ENCODE results near the gene PPFIA2.

Gene PPFIA2

DNA sequence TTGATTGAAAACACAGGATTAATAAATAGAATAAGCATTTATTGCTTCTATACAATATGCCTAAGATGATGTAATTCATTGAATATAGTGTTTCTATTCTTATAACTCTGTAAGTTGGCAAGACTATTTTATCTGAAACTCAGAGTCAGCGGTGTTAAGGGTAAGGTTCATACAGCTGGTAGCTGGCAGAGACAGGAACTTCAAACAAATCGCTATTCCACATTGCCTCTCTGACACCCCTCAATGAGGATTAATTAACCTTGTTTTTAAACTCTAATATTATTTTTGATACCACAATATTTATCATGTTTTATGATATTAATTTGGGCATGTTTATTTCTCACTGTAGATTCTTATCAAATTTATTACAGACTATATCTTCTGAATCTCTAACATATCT, 357.9 kb downstream of the PPFIA2 start:
- DNase-seq = no peak
- H3K4me1 Mint-ChIP-seq = no peaks in the 10 kb centered on the region
- H3K9me3 Mint-ChIP-seq = no peaks in the 10 kb centered on the region
- TF ChIP-seq, protein P1, sequence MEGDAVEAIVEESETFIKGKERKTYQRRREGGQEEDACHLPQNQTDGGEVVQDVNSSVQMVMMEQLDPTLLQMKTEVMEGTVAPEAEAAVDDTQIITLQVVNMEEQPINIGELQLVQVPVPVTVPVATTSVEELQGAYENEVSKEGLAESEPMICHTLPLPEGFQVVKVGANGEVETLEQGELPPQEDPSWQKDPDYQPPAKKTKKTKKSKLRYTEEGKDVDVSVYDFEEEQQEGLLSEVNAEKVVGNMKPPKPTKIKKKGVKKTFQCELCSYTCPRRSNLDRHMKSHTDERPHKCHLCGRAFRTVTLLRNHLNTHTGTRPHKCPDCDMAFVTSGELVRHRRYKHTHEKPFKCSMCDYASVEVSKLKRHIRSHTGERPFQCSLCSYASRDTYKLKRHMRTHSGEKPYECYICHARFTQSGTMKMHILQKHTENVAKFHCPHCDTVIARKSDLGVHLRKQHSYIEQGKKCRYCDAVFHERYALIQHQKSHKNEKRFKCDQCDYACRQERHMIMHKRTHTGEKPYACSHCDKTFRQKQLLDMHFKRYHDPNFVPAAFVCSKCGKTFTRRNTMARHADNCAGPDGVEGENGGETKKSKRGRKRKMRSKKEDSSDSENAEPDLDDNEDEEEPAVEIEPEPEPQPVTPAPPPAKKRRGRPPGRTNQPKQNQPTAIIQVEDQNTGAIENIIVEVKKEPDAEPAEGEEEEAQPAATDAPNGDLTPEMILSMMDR (IDR thresholded peaks at IDR 0.05) = no peak
- no peak overlapping the region for H3K27ac Mint-ChIP-seq
- H3K36me3 Mint-ChIP-seq (ENCODE audit: low read depth) = no peaks in the 10 kb centered on the region
- no peak overlapping the region for H3K4me3 Mint-ChIP-seq
- no peaks in the 10 kb centered on the region for H3K27me3 Mint-ChIP-seq (ENCODE audit: low read depth, poor library complexity)

DNA sequence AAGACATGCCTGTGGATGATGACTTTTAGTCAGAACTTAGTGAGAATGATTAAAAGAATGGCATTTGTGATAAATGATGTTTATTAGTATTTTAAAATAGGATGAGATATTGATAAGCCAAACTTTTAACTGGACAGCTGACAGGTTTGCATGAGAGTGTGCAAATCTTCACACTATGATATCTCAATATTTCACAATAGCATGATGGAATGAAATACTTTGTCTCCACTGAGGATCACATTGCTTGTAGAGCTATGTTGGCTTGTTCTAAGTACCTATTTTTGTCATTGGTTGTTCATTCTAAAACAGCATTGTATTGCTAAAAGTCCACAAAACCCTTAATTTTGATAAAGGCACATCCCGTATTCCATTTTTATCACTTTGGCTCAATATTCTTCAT, 359.1 kb downstream of the PPFIA2 start:
- H3K27me3 Mint-ChIP-seq (ENCODE audit: low read depth, poor library complexity) = no peaks in the 10 kb centered on the region
- H3K4me1 Mint-ChIP-seq = no peaks in the 10 kb centered on the region
- TF ChIP-seq, protein P1 (IDR thresholded peaks at IDR 0.05) = no peak
- H3K9me3 Mint-ChIP-seq = no peaks in the 10 kb centered on the region
- H3K4me3 Mint-ChIP-seq = no peak overlapping the region
- H3K27ac Mint-ChIP-seq = no peak overlapping the region
- no peaks in the 10 kb centered on the region for H3K36me3 Mint-ChIP-seq (ENCODE audit: low read depth)
- no peak for DNase-seq

DNA sequence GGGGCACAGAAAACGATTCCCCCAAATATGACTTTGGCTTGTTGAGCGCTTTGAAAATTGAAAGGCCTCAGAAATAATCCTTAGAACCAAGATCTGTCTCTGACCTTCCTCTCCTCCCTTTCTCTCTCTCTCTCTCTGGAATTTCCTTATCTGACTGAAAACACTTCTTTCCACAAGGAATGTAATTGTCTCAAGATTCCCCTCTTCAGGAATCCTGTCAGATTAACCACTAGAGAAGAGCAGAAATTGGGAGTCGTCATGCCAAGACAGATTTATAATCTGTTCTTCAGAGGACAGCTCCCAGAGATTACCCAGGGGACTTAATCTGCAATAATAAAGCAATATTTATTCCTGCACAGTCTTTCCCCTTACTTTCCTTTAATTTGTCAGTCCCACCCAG, 363.7 kb downstream of the PPFIA2 start:
- Mint-ChIP-seq H3K4me1 (no peaks in the 10 kb centered on the region), H3K9me3 (no peaks in the 10 kb centered on the region), H3K27ac (no peak overlapping the region), H3K4me3 (no peak overlapping the region), H3K27me3 (ENCODE audit: low read depth, poor library complexity) (no peaks in the 10 kb centered on the region), H3K36me3 (ENCODE audit: low read depth) (no peaks in the 10 kb centered on the region)
- TF ChIP-seq, protein P1 (IDR thresholded peaks at IDR 0.05) = no peak
- no peak for DNase-seq

DNA sequence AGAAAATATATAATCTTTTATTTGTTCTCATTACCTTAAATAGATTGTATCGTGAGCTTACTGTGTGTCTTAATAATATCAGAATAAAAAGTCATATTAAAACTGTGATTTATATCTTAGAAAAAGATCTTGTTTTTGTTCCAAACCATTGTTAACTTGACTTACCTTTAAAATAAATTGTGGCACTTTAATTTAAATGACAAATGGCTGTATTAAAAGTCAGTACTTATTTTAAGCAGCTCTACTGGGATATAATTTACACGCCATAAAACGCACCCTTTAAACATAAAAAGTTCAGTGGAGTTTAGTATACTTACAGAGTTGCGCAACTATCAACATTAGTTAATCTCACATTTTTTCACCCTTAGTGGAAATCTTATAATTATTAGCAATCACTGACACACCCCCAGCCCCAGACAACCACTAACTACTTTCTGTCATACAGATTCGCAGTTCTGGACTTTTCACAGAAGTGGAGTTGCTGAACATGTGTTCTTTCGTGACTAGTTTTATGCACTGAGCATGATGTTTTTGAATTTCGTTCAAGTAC, 369.5 kb downstream of the PPFIA2 start:
- Mint-ChIP-seq H3K27me3 (ENCODE audit: low read depth, poor library complexity) (no peaks in the 10 kb centered on the region), H3K9me3 (no peaks in the 10 kb centered on the region), H3K4me1 (no peaks in the 10 kb centered on the region), H3K27ac (no peak overlapping the region), H3K36me3 (ENCODE audit: low read depth) (no peaks in the 10 kb centered on the region), H3K4me3 (no peak overlapping the region)
- TF ChIP-seq, protein P1 (IDR thresholded peaks at IDR 0.05) = no peak
- no peak for DNase-seq

DNA sequence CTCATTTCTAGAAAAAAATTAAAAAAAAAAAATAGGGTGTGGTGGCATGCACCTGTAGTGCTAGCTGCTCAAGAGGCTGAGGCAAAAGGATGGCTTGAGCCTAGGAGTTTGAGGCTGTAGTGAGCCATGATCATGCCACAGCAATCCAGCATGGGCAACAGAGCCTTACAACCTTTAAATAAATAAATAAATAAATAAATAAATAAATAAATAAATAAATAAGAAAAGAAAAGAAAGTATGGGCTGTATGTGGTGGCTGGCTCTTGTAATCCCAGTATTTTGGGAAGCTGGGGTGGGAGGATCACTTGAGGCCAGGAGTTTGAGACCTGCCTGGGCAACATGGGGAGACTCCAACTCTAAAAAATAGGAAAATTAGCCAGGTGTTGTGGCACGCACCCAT, 373.0 kb downstream of the PPFIA2 start:
- Mint-ChIP-seq H3K27ac (no peak overlapping the region), H3K36me3 (ENCODE audit: low read depth) (no peaks in the 10 kb centered on the region), H3K4me1 (no peaks in the 10 kb centered on the region), H3K4me3 (no peak overlapping the region), H3K9me3 (no peaks in the 10 kb centered on the region), H3K27me3 (ENCODE audit: low read depth, poor library complexity) (no peaks in the 10 kb centered on the region)
- TF ChIP-seq, protein P1 (IDR thresholded peaks at IDR 0.05) = no peak
- DNase-seq = no peak

DNA sequence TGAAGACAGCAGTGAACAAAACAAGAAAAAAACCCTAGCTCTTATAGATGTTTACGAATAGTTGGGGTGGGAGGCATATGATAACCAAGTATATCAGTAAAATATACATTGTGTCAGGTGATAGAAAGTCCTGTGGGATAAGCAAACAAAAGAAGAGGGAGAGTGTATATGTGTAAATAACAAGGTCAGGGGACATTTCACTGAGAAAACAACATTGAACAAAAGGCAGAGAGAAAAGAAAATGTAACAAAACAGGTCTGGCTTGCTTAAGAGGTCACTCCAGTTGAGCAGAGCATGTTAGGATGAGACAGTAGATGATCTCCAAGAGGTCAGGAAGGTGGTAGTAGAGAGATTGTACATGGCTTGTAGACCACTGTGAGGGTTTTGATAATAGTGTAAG, 377.2 kb downstream of the PPFIA2 start:
- H3K27me3 Mint-ChIP-seq (ENCODE audit: low read depth, poor library complexity) = no peaks in the 10 kb centered on the region

More for the DNA sequence above, 377.2 kb downstream of the PPFIA2 start:
- no peaks in the 10 kb centered on the region for H3K9me3 Mint-ChIP-seq
- no peak overlapping the region for H3K27ac Mint-ChIP-seq
- no peak for DNase-seq
- TF ChIP-seq, protein P1 (IDR thresholded peaks at IDR 0.05) = no peak
- no peak overlapping the region for H3K4me3 Mint-ChIP-seq
- H3K36me3 Mint-ChIP-seq (ENCODE audit: low read depth) = no peaks in the 10 kb centered on the region
- H3K4me1 Mint-ChIP-seq = no peaks in the 10 kb centered on the region

All from nephron progenitor cell (in vitro differentiated cells).